Measurements from ENCODE around the gene SOS1. TPM values are rescaled to one million over a fixed set of nuclear protein-coding genes. Genes with fewer than 3 reads are reported as not detected.

Gene SOS1
- total and polyA plus RNA-seq, 2 donors (not counting 3 experiments of a cell fraction or from before 2014, with no cell fraction given) = 22.2 to 32.5 TPM

DNA sequence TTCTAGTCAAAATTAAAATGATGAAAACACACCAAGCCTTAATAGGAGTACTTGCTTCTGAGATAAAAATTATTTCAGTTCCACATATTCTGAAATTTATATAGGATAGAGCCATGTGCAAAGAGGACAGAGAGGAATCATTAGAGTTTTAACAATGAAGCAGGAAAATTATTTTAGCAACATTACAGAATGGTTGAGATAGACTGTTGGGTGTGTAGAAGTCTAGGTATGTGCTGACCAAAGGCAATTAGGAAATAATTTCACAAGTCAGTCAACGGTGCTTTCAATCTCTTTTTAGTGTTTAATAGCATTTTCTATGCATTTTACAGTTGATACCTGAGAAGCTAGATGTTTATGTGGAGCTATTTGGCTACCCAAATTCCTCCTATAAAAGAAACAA, 25.2 kb downstream of the SOS1 start:
- Histone ChIP-seq H3K9ac (replicated peaks; ENCODE audit: extremely low read depth, insufficient read depth, low read length) (no peak overlapping the region), H3K27me3 (ENCODE audit: control insufficient read depth in 2 of 2, insufficient read depth in 2 of 2, low read length in 2 of 2) (no peaks in the 10 kb centered on the region), H3K4me2 (ENCODE audit: insufficient read depth, low read length) (no peak overlapping the region), H3K9me3 (replicated peaks; ENCODE audit: control insufficient read depth, insufficient read depth, low read length) (no peaks in the 10 kb centered on the region), H3K79me2 (ENCODE audit: control insufficient read depth, insufficient read depth, low read length) (peaks cover 73% of the 10 kb centered on the region), H3K4me3 (replicated peaks in 1 of 3; ENCODE audit: insufficient read depth in 1 of 3, low read depth in 1 of 3, low read length in 3 of 3) (no peak overlapping the region), H3K4me1 (ENCODE audit: control insufficient read depth, extremely low read depth, insufficient read depth, low read length) (no peaks in the 10 kb centered on the region), H3K27ac (ENCODE audit: insufficient read depth, low read depth, low read length) (no peak overlapping the region), H3K36me3 (ENCODE audit: control insufficient read depth in 2 of 2, extremely low read depth in 1 of 2, insufficient read depth in 2 of 2, low read length in 2 of 2) (no peaks in the 10 kb centered on the region), H3K9me1 (replicated peaks; ENCODE audit: control insufficient read depth, extremely low read depth, insufficient read depth, low read length) (no peaks in the 10 kb centered on the region), H2AFZ (ENCODE audit: low read depth, low read length) (no peak overlapping the region), H4K20me1 (replicated peaks; ENCODE audit: control insufficient read depth, extremely low read depth, insufficient read depth, low read length) (peaks cover 4% of the 10 kb centered on the region)
- FAIRE-seq (no peak), DNase-seq (ENCODE audit: low read depth, low spot score) (no peak)
- dilution Hi-C loops (cut with MboI; ENCODE audit: extremely low pct_ligation_motif_present, low sequenced_read_pairs) = no loop called here
- intact Hi-C loops (cut with micrococcal nuclease) = no loop called here
- TF ChIP-seq MYC (IDR thresholded peaks at IDR 0.05; ENCODE audit: low read depth, low read length) (no peak), POLR2AphosphoS5 (IDR thresholded peaks at IDR 0.05; ENCODE audit: insufficient read depth, low read depth, low read length) (no peak), POLR2A (IDR thresholded peaks at IDR 0.05; ENCODE audit: low read depth, low read length) (no peak), EZH2 (IDR thresholded peaks at IDR 0.05; ENCODE audit: borderline replicate concordance, low read depth, low read length, severe bottlenecking) (no peak), GATA2 (IDR thresholded peaks at IDR 0.05; ENCODE audit: insufficient read depth, insufficient read length, low read depth, low read length) (no peak), JUN (IDR thresholded peaks at IDR 0.05; ENCODE audit: borderline replicate concordance, insufficient read depth, insufficient read length, low read depth) (no peak), FOS (IDR thresholded peaks at IDR 0.05; ENCODE audit: borderline replicate concordance, insufficient read depth, low read length) (no peak)
- TF ChIP-seq, protein P1, sequence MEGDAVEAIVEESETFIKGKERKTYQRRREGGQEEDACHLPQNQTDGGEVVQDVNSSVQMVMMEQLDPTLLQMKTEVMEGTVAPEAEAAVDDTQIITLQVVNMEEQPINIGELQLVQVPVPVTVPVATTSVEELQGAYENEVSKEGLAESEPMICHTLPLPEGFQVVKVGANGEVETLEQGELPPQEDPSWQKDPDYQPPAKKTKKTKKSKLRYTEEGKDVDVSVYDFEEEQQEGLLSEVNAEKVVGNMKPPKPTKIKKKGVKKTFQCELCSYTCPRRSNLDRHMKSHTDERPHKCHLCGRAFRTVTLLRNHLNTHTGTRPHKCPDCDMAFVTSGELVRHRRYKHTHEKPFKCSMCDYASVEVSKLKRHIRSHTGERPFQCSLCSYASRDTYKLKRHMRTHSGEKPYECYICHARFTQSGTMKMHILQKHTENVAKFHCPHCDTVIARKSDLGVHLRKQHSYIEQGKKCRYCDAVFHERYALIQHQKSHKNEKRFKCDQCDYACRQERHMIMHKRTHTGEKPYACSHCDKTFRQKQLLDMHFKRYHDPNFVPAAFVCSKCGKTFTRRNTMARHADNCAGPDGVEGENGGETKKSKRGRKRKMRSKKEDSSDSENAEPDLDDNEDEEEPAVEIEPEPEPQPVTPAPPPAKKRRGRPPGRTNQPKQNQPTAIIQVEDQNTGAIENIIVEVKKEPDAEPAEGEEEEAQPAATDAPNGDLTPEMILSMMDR (IDR thresholded peaks at IDR 0.05; ENCODE audit: extremely low read depth in 1 of 2, insufficient read depth in 1 of 2, low read depth in 1 of 2, low read length in 2 of 2) = no peak
- TF ChIP-seq, protein P2, sequence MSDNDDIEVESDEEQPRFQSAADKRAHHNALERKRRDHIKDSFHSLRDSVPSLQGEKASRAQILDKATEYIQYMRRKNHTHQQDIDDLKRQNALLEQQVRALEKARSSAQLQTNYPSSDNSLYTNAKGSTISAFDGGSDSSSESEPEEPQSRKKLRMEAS (IDR thresholded peaks at IDR 0.05; ENCODE audit: insufficient read depth, insufficient read length) = no peak
- CTCF ChIA-PET = interaction anchor here (1.3 kb wide), 1 partner anchor 25 kb away, joined by 4 read pairs; the partner anchor contains the start of gene SOS1
- POLR2A ChIA-PET = no interaction called here
- no TSS peak for BruUV-seq (replicated peaks)
